Lower leg skin (tissue), 3 donors: Measurements from ENCODE around the gene PAK1IP1.

Source experiments
- POLR2A ChIP-seq, 2 donors: fragments of 450-650 bp; IDR thresholded peaks; one replicate each; pipeline ENCODE4 v1.6.1; 2016 to 2017; ENCODE audit warnings: antibody characterized with exemption in 2 of 2, mild to moderate bottlenecking in 1 of 2, moderate library complexity in 1 of 2
- TF ChIP-seq, protein P1 (sequence below), 3 donors: fragments of 450-650 bp; IDR thresholded peaks; one replicate each; pipeline ENCODE4 v1.5.1; 2016; ENCODE audit warnings: antibody characterized with exemption in 3 of 3, mild to moderate bottlenecking in 3 of 3, moderate library complexity in 2 of 3

DNA sequence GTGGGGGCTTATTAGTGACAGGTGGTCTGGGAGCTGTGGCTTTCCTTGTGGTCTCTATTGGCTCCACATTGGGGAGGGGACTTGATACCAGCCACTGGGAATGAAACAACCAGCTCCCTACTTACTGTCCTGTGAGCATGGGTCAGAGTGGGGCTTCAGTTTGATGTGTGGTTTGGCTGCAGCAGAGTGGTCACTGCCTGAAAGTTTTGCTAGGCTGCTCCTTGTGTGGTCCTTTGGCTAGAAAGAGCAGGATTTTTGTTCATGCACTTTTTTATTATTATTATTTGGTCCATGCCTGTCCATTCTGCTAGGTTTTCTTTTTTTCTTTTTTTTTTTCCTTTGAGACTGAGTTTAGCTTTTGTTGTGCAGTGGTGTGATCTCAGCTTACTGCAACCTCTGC lies 45.3 kb downstream of the PAK1IP1 start:
- TF ChIP-seq POLR2A (IDR thresholded peaks at IDR 0.05): no peak
- TF ChIP-seq, protein P1, sequence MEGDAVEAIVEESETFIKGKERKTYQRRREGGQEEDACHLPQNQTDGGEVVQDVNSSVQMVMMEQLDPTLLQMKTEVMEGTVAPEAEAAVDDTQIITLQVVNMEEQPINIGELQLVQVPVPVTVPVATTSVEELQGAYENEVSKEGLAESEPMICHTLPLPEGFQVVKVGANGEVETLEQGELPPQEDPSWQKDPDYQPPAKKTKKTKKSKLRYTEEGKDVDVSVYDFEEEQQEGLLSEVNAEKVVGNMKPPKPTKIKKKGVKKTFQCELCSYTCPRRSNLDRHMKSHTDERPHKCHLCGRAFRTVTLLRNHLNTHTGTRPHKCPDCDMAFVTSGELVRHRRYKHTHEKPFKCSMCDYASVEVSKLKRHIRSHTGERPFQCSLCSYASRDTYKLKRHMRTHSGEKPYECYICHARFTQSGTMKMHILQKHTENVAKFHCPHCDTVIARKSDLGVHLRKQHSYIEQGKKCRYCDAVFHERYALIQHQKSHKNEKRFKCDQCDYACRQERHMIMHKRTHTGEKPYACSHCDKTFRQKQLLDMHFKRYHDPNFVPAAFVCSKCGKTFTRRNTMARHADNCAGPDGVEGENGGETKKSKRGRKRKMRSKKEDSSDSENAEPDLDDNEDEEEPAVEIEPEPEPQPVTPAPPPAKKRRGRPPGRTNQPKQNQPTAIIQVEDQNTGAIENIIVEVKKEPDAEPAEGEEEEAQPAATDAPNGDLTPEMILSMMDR (IDR thresholded peaks at IDR 0.05): no peak
